ENCODE measurements around the gene RTN1. TPM values are rescaled to one million over a fixed set of nuclear protein-coding genes. Genes with fewer than 3 reads are reported as not detected.

RTN1 gene
- total RNA-seq, 1 experiment from 2014 or later = 1.1 TPM

DNA sequence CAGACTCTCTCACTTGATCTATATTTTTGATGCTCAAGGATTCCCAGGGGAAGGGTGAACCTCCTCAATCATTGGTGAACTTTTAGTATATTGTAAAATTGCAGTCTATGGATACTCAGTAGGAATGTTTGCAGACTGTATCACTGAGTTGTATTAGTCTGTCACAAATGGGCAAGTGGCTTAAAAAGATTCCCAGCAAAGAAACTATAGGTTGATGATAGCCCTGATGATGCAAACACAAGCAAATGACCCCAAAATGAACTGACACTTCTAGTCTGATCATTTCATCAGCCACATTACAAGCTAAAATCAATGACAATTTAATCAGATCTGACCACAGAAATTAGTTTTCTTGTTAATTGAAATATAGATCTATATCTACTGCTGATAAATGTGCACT is 59.5 kb downstream of the RTN1 start:
- ChIA-PET POLR2A (no interaction called here), CTCF (no interaction called here)
- Mint-ChIP-seq H3K9me3 (peaks cover 34% of the 10 kb centered on the region), H3K27ac (no peak overlapping the region), H3K36me3 (peaks cover 13% of the 10 kb centered on the region), H3K4me3 (no peak overlapping the region), H3K4me1 (peaks cover 19% of the 10 kb centered on the region), H3K27me3 (ENCODE audit: low read depth) (peaks cover 7% of the 10 kb centered on the region; the same call in 1 of the 2 replicates)
- TF ChIP-seq, protein P1, sequence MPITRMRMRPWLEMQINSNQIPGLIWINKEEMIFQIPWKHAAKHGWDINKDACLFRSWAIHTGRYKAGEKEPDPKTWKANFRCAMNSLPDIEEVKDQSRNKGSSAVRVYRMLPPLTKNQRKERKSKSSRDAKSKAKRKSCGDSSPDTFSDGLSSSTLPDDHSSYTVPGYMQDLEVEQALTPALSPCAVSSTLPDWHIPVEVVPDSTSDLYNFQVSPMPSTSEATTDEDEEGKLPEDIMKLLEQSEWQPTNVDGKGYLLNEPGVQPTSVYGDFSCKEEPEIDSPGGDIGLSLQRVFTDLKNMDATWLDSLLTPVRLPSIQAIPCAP (CRISPR knock-in tag; IDR thresholded peaks at IDR 0.05) = no peak
- TF ChIP-seq, protein P2, sequence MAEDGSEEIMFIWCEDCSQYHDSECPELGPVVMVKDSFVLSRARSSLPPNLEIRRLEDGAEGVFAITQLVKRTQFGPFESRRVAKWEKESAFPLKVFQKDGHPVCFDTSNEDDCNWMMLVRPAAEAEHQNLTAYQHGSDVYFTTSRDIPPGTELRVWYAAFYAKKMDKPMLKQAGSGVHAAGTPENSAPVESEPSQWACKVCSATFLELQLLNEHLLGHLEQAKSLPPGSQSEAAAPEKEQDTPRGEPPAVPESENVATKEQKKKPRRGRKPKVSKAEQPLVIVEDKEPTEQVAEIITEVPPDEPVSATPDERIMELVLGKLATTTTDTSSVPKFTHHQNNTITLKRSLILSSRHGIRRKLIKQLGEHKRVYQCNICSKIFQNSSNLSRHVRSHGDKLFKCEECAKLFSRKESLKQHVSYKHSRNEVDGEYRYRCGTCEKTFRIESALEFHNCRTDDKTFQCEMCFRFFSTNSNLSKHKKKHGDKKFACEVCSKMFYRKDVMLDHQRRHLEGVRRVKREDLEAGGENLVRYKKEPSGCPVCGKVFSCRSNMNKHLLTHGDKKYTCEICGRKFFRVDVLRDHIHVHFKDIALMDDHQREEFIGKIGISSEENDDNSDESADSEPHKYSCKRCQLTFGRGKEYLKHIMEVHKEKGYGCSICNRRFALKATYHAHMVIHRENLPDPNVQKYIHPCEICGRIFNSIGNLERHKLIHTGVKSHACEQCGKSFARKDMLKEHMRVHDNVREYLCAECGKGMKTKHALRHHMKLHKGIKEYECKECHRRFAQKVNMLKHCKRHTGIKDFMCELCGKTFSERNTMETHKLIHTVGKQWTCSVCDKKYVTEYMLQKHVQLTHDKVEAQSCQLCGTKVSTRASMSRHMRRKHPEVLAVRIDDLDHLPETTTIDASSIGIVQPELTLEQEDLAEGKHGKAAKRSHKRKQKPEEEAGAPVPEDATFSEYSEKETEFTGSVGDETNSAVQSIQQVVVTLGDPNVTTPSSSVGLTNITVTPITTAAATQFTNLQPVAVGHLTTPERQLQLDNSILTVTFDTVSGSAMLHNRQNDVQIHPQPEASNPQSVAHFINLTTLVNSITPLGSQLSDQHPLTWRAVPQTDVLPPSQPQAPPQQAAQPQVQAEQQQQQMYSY (CRISPR knock-in tag; IDR thresholded peaks at IDR 0.05) = no peak
- TF ChIP-seq, protein P3, sequence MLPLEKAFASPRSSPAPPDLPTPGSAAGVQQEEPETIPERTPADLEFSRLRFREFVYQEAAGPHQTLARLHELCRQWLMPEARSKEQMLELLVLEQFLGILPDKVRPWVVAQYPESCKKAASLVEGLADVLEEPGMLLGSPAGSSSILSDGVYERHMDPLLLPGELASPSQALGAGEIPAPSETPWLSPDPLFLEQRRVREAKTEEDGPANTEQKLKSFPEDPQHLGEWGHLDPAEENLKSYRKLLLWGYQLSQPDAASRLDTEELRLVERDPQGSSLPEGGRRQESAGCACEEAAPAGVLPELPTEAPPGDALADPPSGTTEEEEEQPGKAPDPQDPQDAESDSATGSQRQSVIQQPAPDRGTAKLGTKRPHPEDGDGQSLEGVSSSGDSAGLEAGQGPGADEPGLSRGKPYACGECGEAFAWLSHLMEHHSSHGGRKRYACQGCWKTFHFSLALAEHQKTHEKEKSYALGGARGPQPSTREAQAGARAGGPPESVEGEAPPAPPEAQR (CRISPR knock-in tag; IDR thresholded peaks at IDR 0.05) = no peak
- TF ChIP-seq SOX15 (CRISPR knock-in tag; IDR thresholded peaks at IDR 0.05) (no peak), GRHL2 (CRISPR knock-in tag; IDR thresholded peaks at IDR 0.05; ENCODE audit: insufficient replicate concordance, severe bottlenecking) (no peak), ZBTB21 (CRISPR knock-in tag; IDR thresholded peaks at IDR 0.05; ENCODE audit: borderline replicate concordance) (no peak)
- TF ChIP-seq, protein P4, sequence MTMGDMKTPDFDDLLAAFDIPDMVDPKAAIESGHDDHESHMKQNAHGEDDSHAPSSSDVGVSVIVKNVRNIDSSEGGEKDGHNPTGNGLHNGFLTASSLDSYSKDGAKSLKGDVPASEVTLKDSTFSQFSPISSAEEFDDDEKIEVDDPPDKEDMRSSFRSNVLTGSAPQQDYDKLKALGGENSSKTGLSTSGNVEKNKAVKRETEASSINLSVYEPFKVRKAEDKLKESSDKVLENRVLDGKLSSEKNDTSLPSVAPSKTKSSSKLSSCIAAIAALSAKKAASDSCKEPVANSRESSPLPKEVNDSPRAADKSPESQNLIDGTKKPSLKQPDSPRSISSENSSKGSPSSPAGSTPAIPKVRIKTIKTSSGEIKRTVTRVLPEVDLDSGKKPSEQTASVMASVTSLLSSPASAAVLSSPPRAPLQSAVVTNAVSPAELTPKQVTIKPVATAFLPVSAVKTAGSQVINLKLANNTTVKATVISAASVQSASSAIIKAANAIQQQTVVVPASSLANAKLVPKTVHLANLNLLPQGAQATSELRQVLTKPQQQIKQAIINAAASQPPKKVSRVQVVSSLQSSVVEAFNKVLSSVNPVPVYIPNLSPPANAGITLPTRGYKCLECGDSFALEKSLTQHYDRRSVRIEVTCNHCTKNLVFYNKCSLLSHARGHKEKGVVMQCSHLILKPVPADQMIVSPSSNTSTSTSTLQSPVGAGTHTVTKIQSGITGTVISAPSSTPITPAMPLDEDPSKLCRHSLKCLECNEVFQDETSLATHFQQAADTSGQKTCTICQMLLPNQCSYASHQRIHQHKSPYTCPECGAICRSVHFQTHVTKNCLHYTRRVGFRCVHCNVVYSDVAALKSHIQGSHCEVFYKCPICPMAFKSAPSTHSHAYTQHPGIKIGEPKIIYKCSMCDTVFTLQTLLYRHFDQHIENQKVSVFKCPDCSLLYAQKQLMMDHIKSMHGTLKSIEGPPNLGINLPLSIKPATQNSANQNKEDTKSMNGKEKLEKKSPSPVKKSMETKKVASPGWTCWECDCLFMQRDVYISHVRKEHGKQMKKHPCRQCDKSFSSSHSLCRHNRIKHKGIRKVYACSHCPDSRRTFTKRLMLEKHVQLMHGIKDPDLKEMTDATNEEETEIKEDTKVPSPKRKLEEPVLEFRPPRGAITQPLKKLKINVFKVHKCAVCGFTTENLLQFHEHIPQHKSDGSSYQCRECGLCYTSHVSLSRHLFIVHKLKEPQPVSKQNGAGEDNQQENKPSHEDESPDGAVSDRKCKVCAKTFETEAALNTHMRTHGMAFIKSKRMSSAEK (CRISPR knock-in tag; IDR thresholded peaks at IDR 0.05; ENCODE audit: borderline replicate concordance) = no peak
- TF ChIP-seq, protein P5, sequence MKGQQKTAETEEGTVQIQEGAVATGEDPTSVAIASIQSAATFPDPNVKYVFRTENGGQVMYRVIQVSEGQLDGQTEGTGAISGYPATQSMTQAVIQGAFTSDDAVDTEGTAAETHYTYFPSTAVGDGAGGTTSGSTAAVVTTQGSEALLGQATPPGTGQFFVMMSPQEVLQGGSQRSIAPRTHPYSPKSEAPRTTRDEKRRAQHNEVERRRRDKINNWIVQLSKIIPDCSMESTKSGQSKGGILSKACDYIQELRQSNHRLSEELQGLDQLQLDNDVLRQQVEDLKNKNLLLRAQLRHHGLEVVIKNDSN (CRISPR knock-in tag; IDR thresholded peaks at IDR 0.05) = no peak
- TF ChIP-seq, protein P6, sequence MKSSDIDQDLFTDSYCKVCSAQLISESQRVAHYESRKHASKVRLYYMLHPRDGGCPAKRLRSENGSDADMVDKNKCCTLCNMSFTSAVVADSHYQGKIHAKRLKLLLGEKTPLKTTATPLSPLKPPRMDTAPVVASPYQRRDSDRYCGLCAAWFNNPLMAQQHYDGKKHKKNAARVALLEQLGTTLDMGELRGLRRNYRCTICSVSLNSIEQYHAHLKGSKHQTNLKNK (CRISPR knock-in tag; IDR thresholded peaks at IDR 0.05) = no peak
- TF ChIP-seq, protein P7, sequence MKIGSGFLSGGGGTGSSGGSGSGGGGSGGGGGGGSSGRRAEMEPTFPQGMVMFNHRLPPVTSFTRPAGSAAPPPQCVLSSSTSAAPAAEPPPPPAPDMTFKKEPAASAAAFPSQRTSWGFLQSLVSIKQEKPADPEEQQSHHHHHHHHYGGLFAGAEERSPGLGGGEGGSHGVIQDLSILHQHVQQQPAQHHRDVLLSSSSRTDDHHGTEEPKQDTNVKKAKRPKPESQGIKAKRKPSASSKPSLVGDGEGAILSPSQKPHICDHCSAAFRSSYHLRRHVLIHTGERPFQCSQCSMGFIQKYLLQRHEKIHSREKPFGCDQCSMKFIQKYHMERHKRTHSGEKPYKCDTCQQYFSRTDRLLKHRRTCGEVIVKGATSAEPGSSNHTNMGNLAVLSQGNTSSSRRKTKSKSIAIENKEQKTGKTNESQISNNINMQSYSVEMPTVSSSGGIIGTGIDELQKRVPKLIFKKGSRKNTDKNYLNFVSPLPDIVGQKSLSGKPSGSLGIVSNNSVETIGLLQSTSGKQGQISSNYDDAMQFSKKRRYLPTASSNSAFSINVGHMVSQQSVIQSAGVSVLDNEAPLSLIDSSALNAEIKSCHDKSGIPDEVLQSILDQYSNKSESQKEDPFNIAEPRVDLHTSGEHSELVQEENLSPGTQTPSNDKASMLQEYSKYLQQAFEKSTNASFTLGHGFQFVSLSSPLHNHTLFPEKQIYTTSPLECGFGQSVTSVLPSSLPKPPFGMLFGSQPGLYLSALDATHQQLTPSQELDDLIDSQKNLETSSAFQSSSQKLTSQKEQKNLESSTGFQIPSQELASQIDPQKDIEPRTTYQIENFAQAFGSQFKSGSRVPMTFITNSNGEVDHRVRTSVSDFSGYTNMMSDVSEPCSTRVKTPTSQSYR (CRISPR knock-in tag; IDR thresholded peaks at IDR 0.05) = no peak
- ATAC-seq (no peak), DNase-seq (ENCODE audit: low spot score) (no peak)

Data from WTC11 (cell line).